ENCODE data around the gene RAB4A.
A peak's percentile ranks its signal among the peaks of the same experiment; 100 is the strongest.

Gene RAB4A

GRCh38 chr1:229341774-229342655 is 71.1 kb downstream of the RAB4A start:
- DNase-seq: peak; percentile 14 to 68

GRCh38 chr1:229342656-229343569 is 72.0 kb downstream of the RAB4A start, which contains the start of gene CCSAP:
Gene CCSAP, minus strand, starts transcription at chr1:229343047. Its CDS starts 582 bp downstream, at chr1:229342465.
- peak; percentile 14 to 17 for DNase-seq

DNA sequence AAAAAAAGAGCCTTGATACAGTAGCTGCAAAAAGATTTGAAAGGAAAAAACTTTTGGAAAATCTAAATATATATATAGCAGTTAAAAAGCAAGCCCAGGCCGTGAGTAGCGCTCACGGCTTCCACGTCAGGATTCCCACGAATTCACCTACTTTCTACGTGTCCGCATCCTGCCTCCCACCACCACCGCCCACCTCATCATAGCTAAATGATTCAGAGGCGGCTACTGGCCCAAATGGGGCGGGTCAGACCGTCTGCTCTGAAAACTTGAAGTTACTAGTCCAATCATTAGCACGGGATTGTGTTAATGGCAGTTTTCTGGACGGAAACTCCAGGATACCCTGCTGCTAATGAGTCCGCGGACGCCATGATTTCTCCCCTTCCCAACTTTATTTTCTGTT is 73.2 kb downstream of the RAB4A start:
- no peak for DNase-seq

DNA sequence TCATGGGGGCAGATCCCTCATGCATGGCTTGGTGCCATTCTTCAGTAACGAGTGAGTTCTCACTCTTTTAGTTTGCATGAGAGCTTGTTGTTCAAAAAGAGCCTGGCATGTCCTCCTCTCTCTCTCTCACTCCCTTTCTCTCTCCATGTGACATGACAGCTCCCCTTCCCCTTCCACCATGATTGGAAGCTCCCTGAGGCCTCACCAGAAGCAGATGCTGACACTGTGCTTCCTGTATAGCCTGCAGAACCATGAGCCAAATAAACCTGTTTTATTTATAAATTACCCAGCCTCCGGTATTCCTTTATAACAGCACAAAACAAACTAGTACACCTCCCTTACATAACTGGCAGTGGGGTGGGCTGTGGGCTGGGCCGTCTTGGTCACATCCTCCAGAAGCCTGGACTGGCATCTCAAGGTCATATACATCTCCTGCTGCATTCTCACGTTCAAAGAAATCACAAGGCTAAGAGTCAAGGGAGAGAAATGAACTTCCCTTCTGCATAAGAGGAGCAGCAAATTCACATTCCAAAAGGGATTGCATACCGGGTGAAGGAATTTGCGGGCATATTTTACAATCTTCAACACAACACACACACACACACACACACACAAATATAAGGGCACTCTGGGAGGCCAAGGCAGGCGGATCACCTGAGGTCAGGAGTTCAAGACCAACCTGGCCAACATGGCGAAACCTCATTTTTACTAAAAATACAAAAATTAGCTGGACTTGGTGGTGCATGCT is 74.2 kb downstream of the RAB4A start:
- DNase-seq: no peak

DNA sequence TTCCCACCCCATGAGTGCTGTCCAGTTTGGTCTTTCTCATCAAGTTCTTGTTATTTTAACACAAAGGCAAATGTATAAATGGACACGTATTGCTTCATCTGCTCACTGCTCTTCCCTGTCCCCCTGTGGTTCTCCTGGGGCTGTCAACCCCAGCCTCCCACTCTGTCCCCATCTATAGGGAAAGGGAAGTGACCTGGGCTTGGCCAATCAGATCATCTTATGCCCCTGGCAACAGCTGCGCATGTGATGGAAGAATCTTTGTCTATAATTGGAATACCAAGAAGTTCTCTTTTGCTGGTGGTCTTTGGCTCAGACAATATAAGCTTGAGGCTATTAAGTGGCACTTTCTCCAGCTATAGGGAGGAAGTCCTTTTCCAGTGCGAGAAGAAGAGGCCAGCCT is 76.6 kb downstream of the RAB4A start:
- DNase-seq: no peak

- DNase-seq: no peak
Measured at GRCh38 chr1:229349463-229350385, 78.8 kb downstream of the RAB4A start.

DNA sequence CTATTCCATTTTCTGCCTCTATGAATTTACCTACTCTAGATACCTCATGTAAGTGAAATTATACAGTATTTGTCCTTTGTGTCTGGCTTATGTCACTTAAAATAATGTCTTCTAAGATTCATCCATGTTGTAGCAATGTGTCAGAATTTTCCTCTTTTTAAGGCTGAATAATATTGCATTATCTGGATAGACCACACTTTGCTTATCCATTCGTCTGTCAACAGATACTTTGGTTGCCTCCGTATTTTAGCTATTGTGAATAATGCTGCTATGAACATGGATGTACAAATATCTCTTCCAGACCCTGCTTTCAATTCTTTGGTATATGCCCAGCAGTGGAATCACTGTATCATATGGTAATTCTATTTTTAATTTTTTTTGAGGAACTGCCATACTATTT is 82.1 kb downstream of the RAB4A start:
- no peak for DNase-seq

GRCh38 chr1:229354226-229354625 is 83.3 kb downstream of the RAB4A start:
- DNase-seq: no peak

Data from NCI-H187 (cell line).